Measurements from ENCODE around the gene PPP2R5C. TPM values are rescaled to one million over a fixed set of nuclear protein-coding genes. Genes with fewer than 3 reads are reported as not detected.
"Not testable (repeated sequence)": the region's sequence is repeated elsewhere in the genome, so short reads cannot be mapped to it uniquely, and the experiment has no call there.

The PPP2R5C gene
- total RNA-seq, 4 donors from 2014 or later = 66.2 to 211 (median 116) TPM

GRCh38 chr14:101729382-101729781 lies 32.1 kb upstream of the PPP2R5C start:
- intact Hi-C loops (cut with DNase I; ENCODE audit: low total_unique reads) = no loop called here
- no peaks in the 10 kb centered on the region for H3K27me3 ChIP-seq
- in situ Hi-C loops (cut with MboI; ENCODE audit: low pct_ligation_motif_present in 1 of 4, low pct_unique_long_range_greater_than_20kb in 1 of 4, low sequenced_read_pairs in 3 of 4) = no loop called here
- no peak for TF ChIP-seq POLR2A (IDR thresholded peaks at IDR 0.05)
- TF ChIP-seq CTCF (IDR thresholded peaks at IDR 0.05) = no peak
- no peak for TF ChIP-seq EP300 (IDR thresholded peaks at IDR 0.05; ENCODE audit: low read depth)
- TF ChIP-seq POLR2AphosphoS5 (IDR thresholded peaks at IDR 0.05) = no peak
- H3K9me3 ChIP-seq = no peaks in the 10 kb centered on the region
- no peak overlapping the region for H3K27ac ChIP-seq
- H3K36me3 ChIP-seq = no peaks in the 10 kb centered on the region
- H3K4me1 ChIP-seq = peaks cover 10 to 21% (median 18%) of the 10 kb centered on the region in 4 donors
- WGBS, 2 donors (ENCODE audit: low coverage in 1 of 2) = 62 to 87% methylated on average over 2 to 6 of the region's 6 CpGs
- no peak overlapping the region for H3K4me3 ChIP-seq
- DNase-seq = no peak

DNA sequence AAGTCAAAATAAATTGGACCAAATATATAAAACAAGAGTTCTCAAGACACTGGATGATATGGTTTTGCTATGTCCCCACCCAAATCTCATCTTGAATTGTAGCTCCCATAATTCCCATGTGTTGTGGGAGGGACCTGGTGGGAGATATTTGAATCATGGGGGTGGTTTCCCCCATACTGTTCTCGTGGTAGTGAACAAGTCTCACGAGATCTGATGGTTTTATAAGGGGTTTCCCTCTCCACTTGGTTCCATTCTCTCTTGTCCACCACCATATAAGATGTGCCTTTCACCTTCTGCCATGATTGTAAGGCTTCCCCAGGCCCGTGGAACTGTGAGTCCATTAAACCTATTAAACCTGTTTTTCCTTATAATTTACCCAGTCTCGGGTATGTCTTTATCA lies 31.4 kb upstream of the PPP2R5C start:
- 86 to 89% methylated on average over 4 of the region's 4 CpGs for WGBS, 2 donors (ENCODE audit: low coverage in 1 of 2)
- intact Hi-C loops (cut with DNase I; ENCODE audit: low total_unique reads); in situ Hi-C loops (cut with MboI; ENCODE audit: low pct_ligation_motif_present in 1 of 4, low pct_unique_long_range_greater_than_20kb in 1 of 4, low sequenced_read_pairs in 3 of 4); DNase-seq; H3K9me3 ChIP-seq; H3K36me3 ChIP-seq; H3K27me3 ChIP-seq: not testable (repeated sequence)
- peak overlapping the region in 1 of 4 donors; percentile 24 for H3K4me3 ChIP-seq
- peak overlapping the region; percentile 90 to 92 (median 92) for H3K27ac ChIP-seq
- peaks cover 10 to 21% (median 18%) of the 10 kb centered on the region in 4 donors for H3K4me1 ChIP-seq

DNA sequence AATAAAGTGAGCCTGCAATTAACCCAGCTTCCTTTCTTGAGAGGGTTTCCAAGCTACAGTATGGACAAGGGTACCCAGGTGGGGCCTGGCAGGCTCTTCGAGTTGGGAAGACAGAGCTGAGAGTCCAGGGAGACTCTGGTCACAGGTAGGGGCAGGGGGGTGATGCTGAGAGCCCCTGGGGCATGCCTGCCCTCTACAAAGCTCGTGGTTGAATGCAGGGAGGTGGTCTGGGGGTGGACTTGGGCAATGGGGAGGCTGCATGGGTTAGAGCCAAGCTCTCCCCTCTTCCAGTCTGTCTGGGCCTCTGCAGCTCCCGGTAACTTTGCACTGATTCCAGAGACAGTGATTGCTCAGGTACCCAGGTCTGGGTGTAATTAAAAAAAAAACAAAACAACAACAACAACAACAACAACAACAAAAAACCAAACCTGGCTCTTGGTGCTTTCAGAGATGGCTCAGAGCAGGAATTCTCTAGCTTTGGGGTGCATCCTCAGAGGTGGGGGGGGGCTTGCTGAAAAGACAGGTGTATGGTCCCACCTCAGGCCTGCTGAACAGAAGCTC lies 30.8 kb upstream of the PPP2R5C start:
- in situ Hi-C loops (cut with MboI; ENCODE audit: low pct_ligation_motif_present in 1 of 4, low pct_unique_long_range_greater_than_20kb in 1 of 4, low sequenced_read_pairs in 3 of 4) (no loop called here), intact Hi-C loops (cut with DNase I; ENCODE audit: low total_unique reads) (no loop called here)
- H3K4me3 ChIP-seq = peak overlapping the region in 1 of 4 donors; percentile 24
- H3K27me3 ChIP-seq = no peaks in the 10 kb centered on the region
- WGBS, 2 donors (ENCODE audit: low coverage in 1 of 2) = 60 to 70% methylated on average over 1 to 3 of the region's 3 CpGs
- DNase-seq = no peak
- H3K36me3 ChIP-seq = no peaks in the 10 kb centered on the region
- H3K27ac ChIP-seq = peak overlapping the region; percentile 90 to 92 (median 92)
- TF ChIP-seq POLR2AphosphoS5 (IDR thresholded peaks at IDR 0.05) = no peak
- no peak for TF ChIP-seq EP300 (IDR thresholded peaks at IDR 0.05; ENCODE audit: low read depth)
- no peak for TF ChIP-seq POLR2A (IDR thresholded peaks at IDR 0.05)
- TF ChIP-seq CTCF (IDR thresholded peaks at IDR 0.05) = no peak
- H3K4me1 ChIP-seq = peaks cover 10 to 21% (median 18%) of the 10 kb centered on the region in 4 donors
- no peaks in the 10 kb centered on the region for H3K9me3 ChIP-seq

- Histone ChIP-seq H3K36me3 (no peaks in the 10 kb centered on the region), H3K27ac (peak overlapping the region; percentile 90 to 92 (median 92)), H3K9me3 (no peaks in the 10 kb centered on the region), H3K4me3 (peak overlapping the region in 1 of 4 donors; percentile 24), H3K27me3 (no peaks in the 10 kb centered on the region), H3K4me1 (peaks cover 10 to 21% (median 18%) of the 10 kb centered on the region in 4 donors)
- peak; percentile 92 for DNase-seq
- 8 to 11% methylated on average over 3 to 16 of the region's 16 CpGs for WGBS, 2 donors (ENCODE audit: low coverage in 1 of 2)
- intact Hi-C loops (cut with DNase I; ENCODE audit: low total_unique reads) (no loop called here), in situ Hi-C loops (cut with MboI; ENCODE audit: low pct_ligation_motif_present in 1 of 4, low pct_unique_long_range_greater_than_20kb in 1 of 4, low sequenced_read_pairs in 3 of 4) (no loop called here)
- peak; percentile 73 to 87 (median 82) for TF ChIP-seq POLR2AphosphoS5 (IDR thresholded peaks at IDR 0.05)
- TF ChIP-seq CTCF (IDR thresholded peaks at IDR 0.05) = no peak
- TF ChIP-seq EP300 (IDR thresholded peaks at IDR 0.05; ENCODE audit: low read depth) = no peak
- peak; percentile 53 for TF ChIP-seq POLR2A (IDR thresholded peaks at IDR 0.05)
Measured at GRCh38 chr14:101731187-101732080, 30.1 kb upstream of the PPP2R5C start.

All from transverse colon (tissue), 4 donors.